HepG2 (cell line): ENCODE results near the gene PTPRD. TPM values are rescaled to one million over a fixed set of nuclear protein-coding genes. Genes with fewer than 3 reads are reported as not detected.

Experiments
- ATAC-seq: fragments of 200-7000 bp; cut with Tn5 transposase; 3 replicates; pipeline ENCODE4 v1.9.1; 2020; ENCODE audit warnings: mild to moderate bottlenecking, moderate library complexity
- BruUV-seq: library from RNA; stranded (reverse); fragments of 400-500 nt; replicated peaks from 2 replicates; lab custom pipeline; 2021; lab: Mats Ljungman, UMichigan
- CTCF ChIA-PET: fragments of 300-600 bp; formaldehyde crosslinking; extraction: SDS; loops from one replicate; lab custom pipeline; 2021; ENCODE audit warnings: low total read pairs, inconsistent platforms, low intra/inter-chr PET ratio; lab: Yijun Ruan, JAX
- POLR2A ChIA-PET: fragments of 350-600 bp; sonication (Branson Sonifier 250); formaldehyde crosslinking; loops from one replicate; lab custom pipeline; 2020; ENCODE audit warnings: antibody characterized with exemption, inconsistent platforms; lab: Yijun Ruan, JAX
- DNase-seq: peaks from one replicate; pipeline ENCODE4 v3.0.0-alpha.2; 2015; ENCODE audit warnings: low spot score
- FAIRE-seq: peaks from 3 replicates; lab custom pipeline; 2011; peaks lifted over from hg19 to GRCh38; lab: Jason Lieb, UNC
- H2AFZ ChIP-seq: one replicate; pipeline ENCODE4 v1.6.1; 2011; ENCODE audit warnings: low read length, inconsistent platforms
- H3K27ac ChIP-seq: fragments of 300-600 bp; 3 replicates; pipeline ENCODE4 v1.8.0; 2011; ENCODE audit warnings: mixed run types, mild to moderate bottlenecking, mixed read lengths, low read length, inconsistent platforms; ENCODE audit not compliant: insufficient read depth; ENCODE audit errors: extremely low read length
- H3K27me3 ChIP-seq, 2 experiments: fragments of 200-600 bp in 1 of 2; 2 replicates in 1 of 2; 3 replicates in 1 of 2; pipeline versions ENCODE4 v1.6.0 to v1.8.0; 2011; ENCODE audit warnings: low read length in 2 of 2, mild to moderate bottlenecking in 2 of 2, moderate library complexity in 2 of 2, inconsistent platforms in 1 of 2; ENCODE audit not compliant: insufficient read depth in 2 of 2, control insufficient read depth in 1 of 2
- H3K36me3 ChIP-seq, 2 experiments: fragments of 200-600 bp in 1 of 2; replicated peaks in 1 of 2; 2 replicates in 1 of 2; 3 replicates in 1 of 2; pipeline versions ENCODE4 v1.5.1 to v1.8.0; 2011; ENCODE audit warnings: low read length in 2 of 2, inconsistent platforms in 1 of 2; ENCODE audit not compliant: insufficient read depth in 2 of 2, control insufficient read depth in 1 of 2
- H3K4me1 ChIP-seq: 2 replicates; pipeline ENCODE4 v1.5.1; 2012; ENCODE audit warnings: low read length, inconsistent platforms; ENCODE audit not compliant: insufficient read depth
- H3K4me2 ChIP-seq: 2 replicates; pipeline ENCODE4 v1.6.0; 2011; ENCODE audit warnings: low read depth, low read length, inconsistent platforms
- H3K4me3 ChIP-seq, 3 experiments: fragments of 200-600 bp in 1 of 3; sonication (generic), shearing (Covaris generic) in 1 of 3; replicated peaks in 1 of 3; 2 replicates each; pipeline ENCODE4 v1.5.1; 2011 to 2016; ENCODE audit warnings: low read length in 3 of 3, inconsistent platforms in 2 of 3, low read depth in 2 of 3, mild to moderate bottlenecking in 2 of 3, control low read depth in 1 of 3, mixed read lengths in 1 of 3; ENCODE audit not compliant: insufficient read depth in 1 of 3
- H3K79me2 ChIP-seq: one replicate; pipeline ENCODE4 v1.6.1; 2011; ENCODE audit warnings: low read length, inconsistent platforms; ENCODE audit not compliant: insufficient read depth
- H3K9ac ChIP-seq: 2 replicates; pipeline ENCODE4 v1.6.0; 2011; ENCODE audit warnings: mild to moderate bottlenecking, low read depth, low read length, inconsistent platforms; ENCODE audit not compliant: insufficient read depth
- H3K9me3 ChIP-seq: 2 replicates; pipeline ENCODE4 v1.5.1; 2012; ENCODE audit warnings: mild to moderate bottlenecking, low read length
- H4K20me1 ChIP-seq: 2 replicates; pipeline ENCODE4 v1.6.0; 2011; ENCODE audit warnings: inconsistent platforms, mild to moderate bottlenecking, low read length, moderate library complexity; ENCODE audit not compliant: insufficient read depth
- FOSL1 ChIP-seq: sonication (generic); formaldehyde crosslinking; IDR thresholded peaks from 2 replicates; pipeline ENCODE4 v1.9.0; 2021; ENCODE audit warnings: missing genetic modification reagents, borderline replicate concordance
- PRMT3 ChIP-seq: sonication (generic); formaldehyde crosslinking; IDR thresholded peaks from 2 replicates; pipeline ENCODE4 v1.8.1; 2022; ENCODE audit warnings: low read depth, mild to moderate bottlenecking, moderate library complexity, missing genetic modification reagents, borderline replicate concordance
- SSRP1 ChIP-seq: IDR thresholded peaks from 2 replicates; pipeline ENCODE4 v1.6.1; 2016; ENCODE audit warnings: control low read depth
- ZNF343 ChIP-seq: sonication (generic); formaldehyde crosslinking; IDR thresholded peaks from 2 replicates; pipeline ENCODE4 v1.4.0; 2020; ENCODE audit warnings: mild to moderate bottlenecking, missing genetic modification reagents
- WGBS: methylation state at CpG from one replicate; pipeline ENCODE4 v1.1.6; 2017; ENCODE audit warnings: low lambda C conversion rate; 5-methylcytosine and 5-hydroxymethylcytosine counted together
- in situ Hi-C: cut with HindIII; loops from 2 replicates; pipeline ENCODE4 v1.10.0; 2017; ENCODE audit warnings: low pct_unique_long_range_greater_than_20kb; ENCODE audit not compliant: extremely low pct_ligation_motif_present
- intact Hi-C: fragments of 100-400 bp; cut with micrococcal nuclease; formaldehyde crosslinking; loops from one replicate; pipeline ENCODE4 v1.10.0; 2022; ENCODE audit not compliant: unreplicated experiment
- polyA plus RNA-seq, 8 experiments: library from polyadenylated mRNA; depleted of rRNA in 3 of 8; stranded (reverse) in 7 of 8; unstranded in 1 of 8; fragments of >200 nt; fragmentation: Illumina TruSeq in 4 of 8; extraction: Trizol in 4 of 8; gene quantifications; 2 replicates each; pipeline versions ENCODE4 v1.2.1 to v1.2.3, GENCODE V29; 2011 to 2016; ENCODE audit warnings: low read depth in 4 of 8, missing spikeins in 1 of 8, mixed read lengths in 1 of 8; ENCODE audit not compliant: insufficient read depth in 1 of 8
- total RNA-seq, 5 experiments: library from RNA; depleted of rRNA; stranded (reverse); fragments of >200 nt; fragmentation: Illumina TruSeq; extraction: Trizol; gene quantifications; 2 replicates each; pipeline ENCODE4 v1.2.3, GENCODE V29; 2016; ENCODE audit warnings: low read depth in 1 of 5
- TF ChIP-seq, protein P1 (sequence below): IDR thresholded peaks from 2 replicates; pipeline ENCODE4 v1.6.1; 2012; ENCODE audit warnings: inconsistent platforms
- TF ChIP-seq, protein P2 (sequence below): sonication (generic); formaldehyde crosslinking; IDR thresholded peaks from 2 replicates; pipeline ENCODE4 v1.9.0; 2021; ENCODE audit warnings: mild to moderate bottlenecking, missing genetic modification reagents

Gene PTPRD
- total and polyA plus RNA-seq, 2 of the 13 experiments (the other 11 are each of a cell fraction or from before 2014, with no cell fraction given) = 0.05 TPM; not detected in 1

DNA sequence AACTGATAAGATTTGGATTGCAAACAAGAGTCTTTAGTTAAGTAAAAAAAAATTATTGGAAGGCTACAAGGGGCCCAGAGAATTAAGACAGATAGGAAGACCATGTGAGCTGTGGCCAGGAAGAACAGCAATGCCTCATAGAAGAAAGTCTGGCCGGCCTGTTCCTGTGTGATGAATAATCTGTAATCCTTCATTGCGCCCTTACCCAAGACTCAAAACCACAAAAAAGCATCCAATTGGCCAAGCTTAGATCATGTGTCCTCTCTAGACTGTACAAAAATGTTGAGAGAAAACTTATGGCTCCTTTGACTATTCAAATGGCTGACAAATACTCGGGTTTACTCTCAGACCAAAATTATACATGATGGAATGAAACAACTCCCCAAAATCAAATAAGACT is 1383.5 kb downstream of the PTPRD start:
- peaks cover 36% of the 10 kb centered on the region for H3K9me3 ChIP-seq
- H3K9ac ChIP-seq = no peak overlapping the region
- no peak overlapping the region for H3K4me3 ChIP-seq
- in situ Hi-C loops = no loop called here
- ATAC-seq (no peak), FAIRE-seq (no peak)
- no peaks in the 10 kb centered on the region for H3K36me3 ChIP-seq
- H4K20me1 ChIP-seq = no peaks in the 10 kb centered on the region
- BruUV-seq = no TSS peak
- 2% methylated on average over 3 of the region's 3 CpGs for WGBS
- intact Hi-C loops = no loop called here
- CTCF ChIA-PET = no interaction called here
- POLR2A ChIA-PET = no interaction called here
- H3K79me2 ChIP-seq = no peaks in the 10 kb centered on the region
- TF ChIP-seq PRMT3 (CRISPR knock-in tag) (no peak), SSRP1 (CRISPR knock-in tag) (no peak), ZNF343 (CRISPR knock-in tag) (no peak), FOSL1 (CRISPR knock-in tag) (no peak)
- TF ChIP-seq, protein P1, sequence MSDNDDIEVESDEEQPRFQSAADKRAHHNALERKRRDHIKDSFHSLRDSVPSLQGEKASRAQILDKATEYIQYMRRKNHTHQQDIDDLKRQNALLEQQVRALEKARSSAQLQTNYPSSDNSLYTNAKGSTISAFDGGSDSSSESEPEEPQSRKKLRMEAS = no peak
- TF ChIP-seq, protein P2, sequence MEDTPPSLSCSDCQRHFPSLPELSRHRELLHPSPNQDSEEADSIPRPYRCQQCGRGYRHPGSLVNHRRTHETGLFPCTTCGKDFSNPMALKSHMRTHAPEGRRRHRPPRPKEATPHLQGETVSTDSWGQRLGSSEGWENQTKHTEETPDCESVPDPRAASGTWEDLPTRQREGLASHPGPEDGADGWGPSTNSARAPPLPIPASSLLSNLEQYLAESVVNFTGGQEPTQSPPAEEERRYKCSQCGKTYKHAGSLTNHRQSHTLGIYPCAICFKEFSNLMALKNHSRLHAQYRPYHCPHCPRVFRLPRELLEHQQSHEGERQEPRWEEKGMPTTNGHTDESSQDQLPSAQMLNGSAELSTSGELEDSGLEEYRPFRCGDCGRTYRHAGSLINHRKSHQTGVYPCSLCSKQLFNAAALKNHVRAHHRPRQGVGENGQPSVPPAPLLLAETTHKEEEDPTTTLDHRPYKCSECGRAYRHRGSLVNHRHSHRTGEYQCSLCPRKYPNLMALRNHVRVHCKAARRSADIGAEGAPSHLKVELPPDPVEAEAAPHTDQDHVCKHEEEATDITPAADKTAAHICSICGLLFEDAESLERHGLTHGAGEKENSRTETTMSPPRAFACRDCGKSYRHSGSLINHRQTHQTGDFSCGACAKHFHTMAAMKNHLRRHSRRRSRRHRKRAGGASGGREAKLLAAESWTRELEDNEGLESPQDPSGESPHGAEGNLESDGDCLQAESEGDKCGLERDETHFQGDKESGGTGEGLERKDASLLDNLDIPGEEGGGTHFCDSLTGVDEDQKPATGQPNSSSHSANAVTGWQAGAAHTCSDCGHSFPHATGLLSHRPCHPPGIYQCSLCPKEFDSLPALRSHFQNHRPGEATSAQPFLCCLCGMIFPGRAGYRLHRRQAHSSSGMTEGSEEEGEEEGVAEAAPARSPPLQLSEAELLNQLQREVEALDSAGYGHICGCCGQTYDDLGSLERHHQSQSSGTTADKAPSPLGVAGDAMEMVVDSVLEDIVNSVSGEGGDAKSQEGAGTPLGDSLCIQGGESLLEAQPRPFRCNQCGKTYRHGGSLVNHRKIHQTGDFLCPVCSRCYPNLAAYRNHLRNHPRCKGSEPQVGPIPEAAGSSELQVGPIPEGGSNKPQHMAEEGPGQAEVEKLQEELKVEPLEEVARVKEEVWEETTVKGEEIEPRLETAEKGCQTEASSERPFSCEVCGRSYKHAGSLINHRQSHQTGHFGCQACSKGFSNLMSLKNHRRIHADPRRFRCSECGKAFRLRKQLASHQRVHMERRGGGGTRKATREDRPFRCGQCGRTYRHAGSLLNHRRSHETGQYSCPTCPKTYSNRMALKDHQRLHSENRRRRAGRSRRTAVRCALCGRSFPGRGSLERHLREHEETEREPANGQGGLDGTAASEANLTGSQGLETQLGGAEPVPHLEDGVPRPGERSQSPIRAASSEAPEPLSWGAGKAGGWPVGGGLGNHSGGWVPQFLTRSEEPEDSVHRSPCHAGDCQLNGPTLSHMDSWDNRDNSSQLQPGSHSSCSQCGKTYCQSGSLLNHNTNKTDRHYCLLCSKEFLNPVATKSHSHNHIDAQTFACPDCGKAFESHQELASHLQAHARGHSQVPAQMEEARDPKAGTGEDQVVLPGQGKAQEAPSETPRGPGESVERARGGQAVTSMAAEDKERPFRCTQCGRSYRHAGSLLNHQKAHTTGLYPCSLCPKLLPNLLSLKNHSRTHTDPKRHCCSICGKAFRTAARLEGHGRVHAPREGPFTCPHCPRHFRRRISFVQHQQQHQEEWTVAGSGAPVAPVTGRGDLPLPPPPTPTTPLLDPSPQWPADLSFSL (CRISPR knock-in tag) = no peak
- TF ChIP-seq, all 625 proteins: peak for 0
- H3K4me1 ChIP-seq = no peaks in the 10 kb centered on the region
- no peak for DNase-seq
- no peak overlapping the region for H2AFZ ChIP-seq
- no peaks in the 10 kb centered on the region for H3K27me3 ChIP-seq
- H3K27ac ChIP-seq = no peak overlapping the region
- no peak overlapping the region for H3K4me2 ChIP-seq
